ENCODE data around the gene GPX3. TPM values are rescaled to one million over a fixed set of nuclear protein-coding genes. Genes with fewer than 3 reads are reported as not detected.

Gene GPX3
- total RNA-seq, 5 donors from 2014 or later (not counting 1 experiment from before 2014, with no cell fraction given): 0.49 to 1.6 (median 1.4) TPM; not detected in 2

DNA sequence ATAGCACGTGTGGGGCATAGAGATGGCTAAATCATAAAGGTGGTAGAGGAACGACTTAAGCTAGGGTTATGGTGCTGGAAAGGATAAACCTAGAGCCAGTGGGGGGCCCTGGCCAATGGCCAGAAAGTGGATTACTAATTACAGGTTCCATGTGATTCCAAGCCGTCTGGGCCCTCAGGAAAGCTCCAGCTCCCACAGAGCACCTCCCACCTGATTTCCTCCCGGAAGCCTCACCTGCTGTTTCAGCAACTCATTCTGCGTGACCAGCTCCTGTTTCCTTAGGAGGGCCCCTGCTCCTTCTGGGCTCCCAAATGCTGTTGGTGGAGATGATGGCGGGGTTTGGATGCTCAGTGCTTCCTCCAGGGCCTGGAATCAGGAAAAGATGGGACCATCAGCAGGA lies 16.2 kb downstream of the GPX3 start:
- Histone ChIP-seq H3K9me3 (no peaks in the 10 kb centered on the region), H3K4me3 (ENCODE audit: control insufficient read depth in 1 of 2, extremely low read depth in 1 of 2, low read length in 1 of 2) (no peak overlapping the region), H3K4me1 (ENCODE audit: control insufficient read depth in 1 of 2, extremely low read depth in 1 of 2, insufficient read depth in 2 of 2, low read length in 2 of 2) (no peaks in the 10 kb centered on the region), H3K36me3 (ENCODE audit: control insufficient read depth in 2 of 2, extremely low read depth in 1 of 2, insufficient read depth in 1 of 2, low read length in 1 of 2) (peaks cover 27 to 96% of the 10 kb centered on the region in 2 donors), H3K27me3 (replicated peaks in 1 of 2; ENCODE audit: control insufficient read depth in 2 of 2, extremely low read depth in 1 of 2, insufficient read depth in 2 of 2, low read length in 1 of 2) (no peaks in the 10 kb centered on the region), H3K27ac (ENCODE audit: low read length) (no peak overlapping the region)
- no peaks in the 10 kb centered on the region for H3K4me1 Mint-ChIP-seq
- WGBS (ENCODE audit: insufficient coverage): 100% methylated on average over 2 of the region's 6 CpGs
- DNase-seq: no peak
- H3K9me3 Mint-ChIP-seq: no peaks in the 10 kb centered on the region
- H3K27me3 Mint-ChIP-seq: no peaks in the 10 kb centered on the region
- ChIA-PET POLR2A (no interaction called here), CTCF (no interaction called here)
- peaks cover 77% of the 10 kb centered on the region for H3K36me3 Mint-ChIP-seq
- no peak for ATAC-seq (replicated peaks in 1 of 4)
- no peak overlapping the region for H3K27ac Mint-ChIP-seq
- no peak overlapping the region for H3K4me3 Mint-ChIP-seq

DNA sequence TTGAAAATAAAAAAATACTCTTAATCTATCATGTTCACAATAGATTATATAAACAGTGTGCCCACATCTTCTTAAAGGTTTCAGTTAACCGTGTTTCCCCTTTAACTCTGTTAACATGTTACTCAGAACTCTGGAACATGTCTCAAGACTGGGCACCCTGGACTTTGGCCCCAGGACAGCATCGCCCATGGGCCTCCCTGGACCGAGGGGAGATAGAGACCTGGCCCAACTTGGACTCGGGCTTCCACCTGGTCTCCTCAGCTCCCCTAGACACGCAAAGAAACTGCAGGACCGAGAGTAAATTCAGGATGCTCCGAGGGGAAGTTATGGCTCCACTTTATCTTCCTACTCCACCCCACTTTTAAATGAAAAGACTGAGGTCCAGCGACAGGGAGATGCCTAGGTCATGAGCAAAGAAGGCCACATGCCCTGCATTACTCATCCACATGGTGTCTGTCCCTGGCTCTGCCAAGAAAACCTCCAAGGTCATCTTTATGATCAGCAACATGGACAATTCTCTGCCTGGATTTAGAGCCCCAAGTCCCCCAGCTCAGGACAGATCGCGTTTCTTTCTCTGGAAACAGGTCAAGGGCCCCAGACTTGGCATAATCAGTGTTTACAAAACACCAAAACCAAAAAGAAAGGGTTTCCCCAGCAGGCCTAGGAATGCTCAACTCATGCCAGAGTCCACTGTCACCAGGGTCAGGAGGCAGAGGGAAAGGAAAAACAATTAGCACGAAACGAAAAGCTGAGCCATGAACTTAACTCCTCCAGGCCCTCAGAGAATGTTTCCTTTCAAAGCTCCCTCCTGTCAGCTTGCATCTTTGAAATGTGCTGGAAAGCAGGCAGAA lies 17.4 kb downstream of the GPX3 start:
- Mint-ChIP-seq H3K36me3 (peaks cover 77% of the 10 kb centered on the region), H3K4me3 (no peak overlapping the region), H3K27ac (no peak overlapping the region), H3K9me3 (no peaks in the 10 kb centered on the region), H3K27me3 (no peaks in the 10 kb centered on the region), H3K4me1 (no peaks in the 10 kb centered on the region)
- Histone ChIP-seq H3K27ac (ENCODE audit: low read length) (no peak overlapping the region), H3K36me3 (ENCODE audit: control insufficient read depth in 2 of 2, extremely low read depth in 1 of 2, insufficient read depth in 1 of 2, low read length in 1 of 2) (peaks cover 32 to 96% of the 10 kb centered on the region in 2 donors), H3K4me3 (ENCODE audit: control insufficient read depth in 1 of 2, extremely low read depth in 1 of 2, low read length in 1 of 2) (no peak overlapping the region), H3K27me3 (replicated peaks in 1 of 2; ENCODE audit: control insufficient read depth in 2 of 2, extremely low read depth in 1 of 2, insufficient read depth in 2 of 2, low read length in 1 of 2) (no peaks in the 10 kb centered on the region), H3K4me1 (ENCODE audit: control insufficient read depth in 1 of 2, extremely low read depth in 1 of 2, insufficient read depth in 2 of 2, low read length in 2 of 2) (no peaks in the 10 kb centered on the region), H3K9me3 (no peaks in the 10 kb centered on the region)
- no peak for DNase-seq
- ATAC-seq (replicated peaks in 1 of 4): no peak
- ChIA-PET POLR2A (no interaction called here), CTCF (interaction anchor here in 1 of 2 donors (0.6 kb wide), 1 partner anchor 76 kb away, joined by 4 read pairs; no protein-coding TSS in a partner anchor)
- 97% methylated on average over 9 of the region's 12 CpGs for WGBS (ENCODE audit: insufficient coverage)

DNA sequence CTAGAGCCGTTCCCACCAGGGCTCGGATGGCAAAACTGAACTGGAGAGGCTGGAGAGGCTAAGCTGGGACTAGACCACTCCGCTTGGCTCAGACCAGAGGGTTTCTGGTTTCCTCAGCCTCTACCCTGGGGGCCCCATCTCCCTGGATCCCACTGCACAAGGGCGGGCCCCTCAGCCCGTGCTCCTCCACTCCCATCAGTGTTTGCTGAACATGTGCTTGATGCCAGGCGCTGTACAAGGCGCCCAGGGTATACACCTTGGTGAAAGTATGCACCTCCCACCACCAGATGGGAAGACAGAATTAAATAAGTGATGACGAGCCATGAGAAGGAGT lies 18.0 kb downstream of the GPX3 start:
- H3K4me1 ChIP-seq (ENCODE audit: control insufficient read depth in 1 of 2, extremely low read depth in 1 of 2, insufficient read depth in 2 of 2, low read length in 2 of 2): no peaks in the 10 kb centered on the region
- CTCF ChIA-PET: interaction anchor here in 1 of 2 donors (0.5 to 0.6 kb wide), 2 partner anchors 18 to 75 kb away, joined by 3 to 4 read pairs; partner anchors contain the start of gene GPX3
- H3K27me3 Mint-ChIP-seq: no peaks in the 10 kb centered on the region
- no peak overlapping the region for H3K27ac Mint-ChIP-seq
- DNase-seq: no peak
- H3K4me1 Mint-ChIP-seq: no peaks in the 10 kb centered on the region
- peaks cover 80% of the 10 kb centered on the region for H3K36me3 Mint-ChIP-seq
- ATAC-seq (replicated peaks in 1 of 4): no peak
- H3K36me3 ChIP-seq (ENCODE audit: control insufficient read depth in 2 of 2, extremely low read depth in 1 of 2, insufficient read depth in 1 of 2, low read length in 1 of 2): peaks cover 33 to 99% of the 10 kb centered on the region in 2 donors
- H3K9me3 Mint-ChIP-seq: no peaks in the 10 kb centered on the region
- no peaks in the 10 kb centered on the region for H3K27me3 ChIP-seq (replicated peaks in 1 of 2; ENCODE audit: control insufficient read depth in 2 of 2, extremely low read depth in 1 of 2, insufficient read depth in 2 of 2, low read length in 1 of 2)
- 95% methylated on average over 6 of the region's 8 CpGs for whole genome bisulfite sequencing (ENCODE audit: insufficient coverage)
- H3K27ac ChIP-seq (ENCODE audit: low read length): no peak overlapping the region
- no peak overlapping the region for H3K4me3 ChIP-seq (ENCODE audit: control insufficient read depth in 1 of 2, extremely low read depth in 1 of 2, low read length in 1 of 2)
- POLR2A ChIA-PET: no interaction called here
- H3K9me3 ChIP-seq: no peaks in the 10 kb centered on the region
- no peak overlapping the region for H3K4me3 Mint-ChIP-seq

DNA sequence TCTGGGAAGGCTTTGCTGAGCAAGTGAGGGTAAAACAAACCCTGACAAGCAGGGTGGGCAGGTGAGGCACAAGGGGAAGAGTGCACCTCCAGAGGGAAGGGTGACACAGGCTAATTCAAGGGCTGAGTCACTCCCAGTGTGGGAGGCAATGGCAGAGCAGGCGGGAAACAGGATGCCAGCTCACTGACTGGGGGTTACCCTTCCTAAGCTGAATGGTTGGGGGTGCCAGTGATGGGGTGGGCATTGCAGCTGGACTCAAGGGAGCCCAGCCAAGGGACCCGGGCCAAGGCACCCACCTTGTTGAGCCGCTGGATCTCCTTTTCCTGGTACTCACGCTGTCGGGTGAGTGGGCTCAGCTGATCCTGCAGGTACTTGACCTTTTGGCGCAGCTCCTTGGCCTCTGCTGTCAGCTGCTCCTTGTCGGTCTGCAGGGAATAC lies 18.4 kb downstream of the GPX3 start:
- Histone ChIP-seq H3K27ac (ENCODE audit: low read length) (no peak overlapping the region), H3K9me3 (no peaks in the 10 kb centered on the region), H3K4me1 (ENCODE audit: control insufficient read depth in 1 of 2, extremely low read depth in 1 of 2, insufficient read depth in 2 of 2, low read length in 2 of 2) (no peaks in the 10 kb centered on the region), H3K36me3 (ENCODE audit: control insufficient read depth in 2 of 2, extremely low read depth in 1 of 2, insufficient read depth in 1 of 2, low read length in 1 of 2) (peaks cover 33 to 100% of the 10 kb centered on the region in 2 donors), H3K4me3 (ENCODE audit: control insufficient read depth in 1 of 2, extremely low read depth in 1 of 2, low read length in 1 of 2) (no peak overlapping the region), H3K27me3 (replicated peaks in 1 of 2; ENCODE audit: control insufficient read depth in 2 of 2, extremely low read depth in 1 of 2, insufficient read depth in 2 of 2, low read length in 1 of 2) (no peaks in the 10 kb centered on the region)
- DNase-seq (no peak), ATAC-seq (replicated peaks in 1 of 4) (no peak)
- ChIA-PET CTCF (interaction anchor here in 1 of 2 donors (0.5 to 0.9 kb wide), 3 partner anchors 19 to 87 kb away, joined by 3 to 4 read pairs (median 3); partner anchors contain the start of gene GPX3), POLR2A (no interaction called here)
- Mint-ChIP-seq H3K9me3 (no peaks in the 10 kb centered on the region), H3K4me3 (no peak overlapping the region), H3K27me3 (no peaks in the 10 kb centered on the region), H3K36me3 (peaks cover 76% of the 10 kb centered on the region), H3K27ac (no peak overlapping the region), H3K4me1 (no peaks in the 10 kb centered on the region)
- 97% methylated on average over 7 of the region's 7 CpGs for WGBS (ENCODE audit: insufficient coverage)

DNA sequence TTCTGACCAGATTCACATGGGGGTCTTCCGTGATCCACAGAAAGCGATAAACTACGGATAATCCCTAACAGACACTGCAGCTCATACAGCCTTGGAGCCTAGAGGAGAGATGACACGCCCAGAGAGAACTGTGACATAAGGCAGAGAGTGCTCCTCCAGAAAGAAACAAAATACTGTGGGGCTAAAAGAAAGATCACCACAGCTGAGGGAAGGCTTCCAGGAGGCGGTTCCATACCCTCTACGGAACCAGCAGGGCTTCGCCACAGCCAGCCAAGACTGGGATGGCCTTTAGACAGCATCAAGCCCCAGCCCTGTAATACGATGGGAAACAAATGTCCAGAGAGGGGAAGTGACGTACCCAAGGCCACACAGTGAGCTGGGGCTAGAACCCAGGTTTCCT lies 19.3 kb downstream of the GPX3 start:
- ChIA-PET POLR2A (no interaction called here), CTCF (interaction anchor here (0.6 to 0.9 kb wide), 2 partner anchors 86 to 132 kb away, joined by 3 read pairs; no protein-coding TSS in a partner anchor)
- H3K4me1 ChIP-seq (ENCODE audit: control insufficient read depth in 1 of 2, extremely low read depth in 1 of 2, insufficient read depth in 2 of 2, low read length in 2 of 2): no peaks in the 10 kb centered on the region
- ATAC-seq (replicated peaks in 1 of 4) (no peak), DNase-seq (no peak)
- no peak overlapping the region for H3K27ac ChIP-seq (ENCODE audit: low read length)
- 100% methylated on average over 2 of the region's 9 CpGs for WGBS (ENCODE audit: insufficient coverage)
- no peak overlapping the region for H3K4me3 ChIP-seq (ENCODE audit: control insufficient read depth in 1 of 2, extremely low read depth in 1 of 2, low read length in 1 of 2)
- H3K9me3 Mint-ChIP-seq: no peaks in the 10 kb centered on the region
- H3K9me3 ChIP-seq: no peaks in the 10 kb centered on the region
- no peak overlapping the region for H3K4me3 Mint-ChIP-seq
- peaks cover 36 to 99% of the 10 kb centered on the region in 2 donors for H3K36me3 ChIP-seq (ENCODE audit: control insufficient read depth in 2 of 2, extremely low read depth in 1 of 2, insufficient read depth in 1 of 2, low read length in 1 of 2)
- peaks cover 71% of the 10 kb centered on the region for H3K36me3 Mint-ChIP-seq
- no peaks in the 10 kb centered on the region for H3K27me3 ChIP-seq (replicated peaks in 1 of 2; ENCODE audit: control insufficient read depth in 2 of 2, extremely low read depth in 1 of 2, insufficient read depth in 2 of 2, low read length in 1 of 2)
- H3K4me1 Mint-ChIP-seq: no peaks in the 10 kb centered on the region
- no peak overlapping the region for H3K27ac Mint-ChIP-seq
- H3K27me3 Mint-ChIP-seq: no peaks in the 10 kb centered on the region

DNA sequence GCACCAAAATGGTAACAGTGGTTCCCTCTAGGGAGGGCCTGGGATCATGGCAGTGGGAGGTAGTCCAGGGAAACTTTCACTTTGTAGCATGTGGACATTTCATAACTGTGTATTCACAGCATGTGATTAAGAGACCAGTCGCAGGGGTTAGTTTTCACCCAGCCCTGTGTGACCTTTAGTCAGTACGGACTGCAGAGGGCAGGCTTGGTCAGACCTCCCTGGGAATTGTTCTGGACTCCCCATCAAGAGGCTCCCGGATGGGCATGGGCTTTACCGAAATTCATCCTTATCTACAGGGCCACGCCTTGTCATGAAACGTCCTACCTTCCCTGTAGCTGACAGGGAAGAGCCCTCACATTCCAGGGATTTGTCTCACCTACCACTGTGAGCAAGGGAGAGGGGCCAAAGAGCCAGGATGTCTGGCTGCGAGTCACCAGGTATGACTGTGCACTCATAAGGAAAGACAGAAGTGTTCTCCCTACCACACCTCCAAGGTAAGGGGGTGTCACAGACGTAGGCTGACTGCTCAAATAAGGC lies 19.9 kb downstream of the GPX3 start:
- CTCF ChIA-PET: interaction anchor here in 1 of 2 donors (0.6 to 1.5 kb wide), 2 partner anchors 11 to 198 kb away, joined by 3 to 5 read pairs; no protein-coding TSS in a partner anchor
- POLR2A ChIA-PET: no interaction called here
- H3K4me1 Mint-ChIP-seq: no peaks in the 10 kb centered on the region
- no peaks in the 10 kb centered on the region for H3K27me3 Mint-ChIP-seq
- Histone ChIP-seq H3K4me1 (ENCODE audit: control insufficient read depth in 1 of 2, extremely low read depth in 1 of 2, insufficient read depth in 2 of 2, low read length in 2 of 2) (no peaks in the 10 kb centered on the region), H3K9me3 (no peaks in the 10 kb centered on the region), H3K4me3 (ENCODE audit: control insufficient read depth in 1 of 2, extremely low read depth in 1 of 2, low read length in 1 of 2) (no peak overlapping the region), H3K27ac (ENCODE audit: low read length) (no peak overlapping the region), H3K27me3 (replicated peaks in 1 of 2; ENCODE audit: control insufficient read depth in 2 of 2, extremely low read depth in 1 of 2, insufficient read depth in 2 of 2, low read length in 1 of 2) (no peaks in the 10 kb centered on the region), H3K36me3 (ENCODE audit: control insufficient read depth in 2 of 2, extremely low read depth in 1 of 2, insufficient read depth in 1 of 2, low read length in 1 of 2) (peaks cover 37 to 98% of the 10 kb centered on the region in 2 donors)
- H3K4me3 Mint-ChIP-seq: no peak overlapping the region
- no peak for DNase-seq
- no peak for ATAC-seq (replicated peaks in 1 of 4)
- 95% methylated on average over 5 of the region's 8 CpGs for WGBS (ENCODE audit: insufficient coverage)
- H3K36me3 Mint-ChIP-seq: peaks cover 66% of the 10 kb centered on the region
- H3K9me3 Mint-ChIP-seq: no peaks in the 10 kb centered on the region
- H3K27ac Mint-ChIP-seq: no peak overlapping the region
